HepG2 (cell line): ENCODE results near the gene S100A16. TPM values are rescaled to one million over a fixed set of nuclear protein-coding genes. Genes with fewer than 3 reads are reported as not detected.

ENCODE experiments used
- ATAC-seq: fragments of 200-7000 bp; cut with Tn5 transposase; 3 replicates; pipeline ENCODE4 v1.9.1; 2020; ENCODE audit warnings: mild to moderate bottlenecking, moderate library complexity
- BruUV-seq: library from RNA; stranded (reverse); fragments of 400-500 nt; replicated peaks from 2 replicates; lab custom pipeline; 2021; lab: Mats Ljungman, UMichigan
- CTCF ChIA-PET: fragments of 300-600 bp; formaldehyde crosslinking; extraction: SDS; loops from one replicate; lab custom pipeline; 2021; ENCODE audit warnings: low total read pairs, inconsistent platforms, low intra/inter-chr PET ratio; lab: Yijun Ruan, JAX
- POLR2A ChIA-PET: fragments of 350-600 bp; sonication (Branson Sonifier 250); formaldehyde crosslinking; loops from one replicate; lab custom pipeline; 2020; ENCODE audit warnings: antibody characterized with exemption, inconsistent platforms; lab: Yijun Ruan, JAX
- DNase-seq: peaks from one replicate; pipeline ENCODE4 v3.0.0-alpha.2; 2015; ENCODE audit warnings: low spot score
- FAIRE-seq: peaks from 3 replicates; lab custom pipeline; 2011; peaks lifted over from hg19 to GRCh38; lab: Jason Lieb, UNC
- H2AFZ ChIP-seq: one replicate; pipeline ENCODE4 v1.6.1; 2011; ENCODE audit warnings: low read length, inconsistent platforms
- H3K27ac ChIP-seq: fragments of 300-600 bp; 3 replicates; pipeline ENCODE4 v1.8.0; 2011; ENCODE audit warnings: mixed run types, mild to moderate bottlenecking, mixed read lengths, low read length, inconsistent platforms; ENCODE audit not compliant: insufficient read depth; ENCODE audit errors: extremely low read length
- H3K27me3 ChIP-seq, 2 experiments: fragments of 200-600 bp in 1 of 2; 2 replicates in 1 of 2; 3 replicates in 1 of 2; pipeline versions ENCODE4 v1.6.0 to v1.8.0; 2011; ENCODE audit warnings: low read length in 2 of 2, mild to moderate bottlenecking in 2 of 2, moderate library complexity in 2 of 2, inconsistent platforms in 1 of 2; ENCODE audit not compliant: insufficient read depth in 2 of 2, control insufficient read depth in 1 of 2
- H3K36me3 ChIP-seq, 2 experiments: fragments of 200-600 bp in 1 of 2; replicated peaks in 1 of 2; 2 replicates in 1 of 2; 3 replicates in 1 of 2; pipeline versions ENCODE4 v1.5.1 to v1.8.0; 2011; ENCODE audit warnings: low read length in 2 of 2, inconsistent platforms in 1 of 2; ENCODE audit not compliant: insufficient read depth in 2 of 2, control insufficient read depth in 1 of 2
- H3K4me1 ChIP-seq: 2 replicates; pipeline ENCODE4 v1.5.1; 2012; ENCODE audit warnings: low read length, inconsistent platforms; ENCODE audit not compliant: insufficient read depth
- H3K4me2 ChIP-seq: 2 replicates; pipeline ENCODE4 v1.6.0; 2011; ENCODE audit warnings: low read depth, low read length, inconsistent platforms
- H3K4me3 ChIP-seq, 3 experiments: fragments of 200-600 bp in 1 of 3; sonication (generic), shearing (Covaris generic) in 1 of 3; replicated peaks in 1 of 3; 2 replicates each; pipeline ENCODE4 v1.5.1; 2011 to 2016; ENCODE audit warnings: low read length in 3 of 3, inconsistent platforms in 2 of 3, low read depth in 2 of 3, mild to moderate bottlenecking in 2 of 3, control low read depth in 1 of 3, mixed read lengths in 1 of 3; ENCODE audit not compliant: insufficient read depth in 1 of 3
- H3K79me2 ChIP-seq: one replicate; pipeline ENCODE4 v1.6.1; 2011; ENCODE audit warnings: low read length, inconsistent platforms; ENCODE audit not compliant: insufficient read depth
- H3K9ac ChIP-seq: 2 replicates; pipeline ENCODE4 v1.6.0; 2011; ENCODE audit warnings: mild to moderate bottlenecking, low read depth, low read length, inconsistent platforms; ENCODE audit not compliant: insufficient read depth
- H3K9me3 ChIP-seq: 2 replicates; pipeline ENCODE4 v1.5.1; 2012; ENCODE audit warnings: mild to moderate bottlenecking, low read length
- H4K20me1 ChIP-seq: 2 replicates; pipeline ENCODE4 v1.6.0; 2011; ENCODE audit warnings: inconsistent platforms, mild to moderate bottlenecking, low read length, moderate library complexity; ENCODE audit not compliant: insufficient read depth
- ASH2L ChIP-seq: fragments of 300-600, 200-600 bp; sonication (generic); IDR thresholded peaks from 2 replicates; pipeline ENCODE4 v1.7.0; 2017; ENCODE audit warnings: low read depth, mild to moderate bottlenecking, moderate library complexity, mixed read lengths, low read length; ENCODE audit not compliant: insufficient read length
- ATF5 ChIP-seq: sonication (generic); formaldehyde crosslinking; IDR thresholded peaks from 2 replicates; pipeline ENCODE4 v1.4.0; 2020; ENCODE audit warnings: mild to moderate bottlenecking, low read depth, missing genetic modification reagents
- CBX5 ChIP-seq: sonication (generic); formaldehyde crosslinking; IDR thresholded peaks from 2 replicates; pipeline ENCODE4 v1.4.0; 2020; ENCODE audit warnings: missing genetic modification reagents, borderline replicate concordance
- EED ChIP-seq: sonication (generic); formaldehyde crosslinking; IDR thresholded peaks from 2 replicates; pipeline ENCODE4 v1.5.0; 2020; ENCODE audit warnings: mild to moderate bottlenecking, missing genetic modification reagents
- HBP1 ChIP-seq: IDR thresholded peaks from 2 replicates; pipeline ENCODE4 v1.6.1; 2016; ENCODE audit warnings: low read depth, control low read depth
- HMG20A ChIP-seq: IDR thresholded peaks from 2 replicates; pipeline ENCODE4 v1.6.1; 2016; ENCODE audit warnings: borderline replicate concordance
- MTF2 ChIP-seq: sonication (generic); formaldehyde crosslinking; IDR thresholded peaks from 2 replicates; pipeline ENCODE4 v1.5.0; 2020; ENCODE audit warnings: missing genetic modification reagents, borderline replicate concordance
- XRCC5 ChIP-seq: fragments of 200-400 bp; formaldehyde crosslinking; optimal IDR thresholded peaks from 2 replicates; pipeline ENCODE3; 2017; ENCODE audit warnings: mild to moderate bottlenecking, low read length
- ZNF720 ChIP-seq: sonication (generic); formaldehyde crosslinking; IDR thresholded peaks from 2 replicates; pipeline ENCODE4 v1.4.0; 2020; ENCODE audit warnings: missing genetic modification reagents
- ZNF782 ChIP-seq: sonication (generic); formaldehyde crosslinking; IDR thresholded peaks from 2 replicates; pipeline ENCODE4 v1.4.0; 2020; ENCODE audit warnings: missing genetic modification reagents, mild to moderate bottlenecking, borderline replicate concordance
- ZNF800 ChIP-seq: sonication (generic); formaldehyde crosslinking; IDR thresholded peaks from 2 replicates; pipeline ENCODE4 v1.4.0; 2020; ENCODE audit warnings: missing genetic modification reagents
- WGBS: methylation state at CpG from one replicate; pipeline ENCODE4 v1.1.6; 2017; ENCODE audit warnings: low lambda C conversion rate; 5-methylcytosine and 5-hydroxymethylcytosine counted together
- in situ Hi-C: cut with HindIII; loops from 2 replicates; pipeline ENCODE4 v1.10.0; 2017; ENCODE audit warnings: low pct_unique_long_range_greater_than_20kb; ENCODE audit not compliant: extremely low pct_ligation_motif_present
- intact Hi-C: fragments of 100-400 bp; cut with micrococcal nuclease; formaldehyde crosslinking; loops from one replicate; pipeline ENCODE4 v1.10.0; 2022; ENCODE audit not compliant: unreplicated experiment
- polyA plus RNA-seq, 8 experiments: library from polyadenylated mRNA; depleted of rRNA in 3 of 8; stranded (reverse) in 7 of 8; unstranded in 1 of 8; fragments of >200 nt; fragmentation: Illumina TruSeq in 4 of 8; extraction: Trizol in 4 of 8; gene quantifications; 2 replicates each; pipeline versions ENCODE4 v1.2.1 to v1.2.3, GENCODE V29; 2011 to 2016; ENCODE audit warnings: low read depth in 4 of 8, missing spikeins in 1 of 8, mixed read lengths in 1 of 8; ENCODE audit not compliant: insufficient read depth in 1 of 8
- total RNA-seq, 5 experiments: library from RNA; depleted of rRNA; stranded (reverse); fragments of >200 nt; fragmentation: Illumina TruSeq; extraction: Trizol; gene quantifications; 2 replicates each; pipeline ENCODE4 v1.2.3, GENCODE V29; 2016; ENCODE audit warnings: low read depth in 1 of 5
- TF ChIP-seq, protein P1 (sequence below): sonication (generic); formaldehyde crosslinking; IDR thresholded peaks from 2 replicates; pipeline ENCODE4 v1.4.0; 2020; ENCODE audit warnings: mild to moderate bottlenecking, missing genetic modification reagents

The S100A16 gene
- total and polyA plus RNA-seq, 2 of the 13 experiments (the other 11 are each of a cell fraction or from before 2014, with no cell fraction given), result 46.0 to 195 TPM

GRCh38 chr1:153606194-153606593, 6.7 kb downstream of the S100A16 start (continued):
- TF ChIP-seq ZNF800, result no peak
- TF ChIP-seq EED, result no peak

DNA sequence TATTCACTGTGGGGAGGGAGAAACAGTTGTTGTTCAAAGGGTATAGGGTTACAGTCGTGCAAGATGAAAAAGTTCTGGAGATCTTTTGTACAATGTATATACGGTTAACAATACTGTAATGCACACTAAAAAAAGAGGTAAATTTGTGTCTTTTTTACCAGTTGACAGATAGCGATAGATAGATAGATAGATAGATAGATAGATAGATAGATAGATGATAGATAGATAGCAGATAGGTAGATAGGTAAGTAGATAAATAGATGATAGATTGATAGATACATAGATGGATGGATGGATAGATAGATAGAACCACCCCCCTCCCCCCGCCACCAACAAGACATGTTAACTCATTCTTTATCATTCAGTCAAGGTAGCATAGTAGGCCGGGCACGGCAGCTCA, 10.2 kb downstream of the S100A16 start:
- CTCF ChIA-PET, result no interaction called here
- WGBS, result 85% methylated on average over 6 of the region's 6 CpGs
- Histone ChIP-seq H3K36me3 (no peaks in the 10 kb centered on the region; a peak in 1 of 5 replicates), H2AFZ (no peak overlapping the region), H4K20me1 (no peaks in the 10 kb centered on the region), H3K4me1 (peaks cover 10% of the 10 kb centered on the region), H3K9me3 (no peaks in the 10 kb centered on the region), H3K79me2 (peaks cover under 1% of the 10 kb centered on the region), H3K4me3 (no peak overlapping the region), H3K27me3 (no peaks in the 10 kb centered on the region), H3K27ac (no peak overlapping the region), H3K4me2 (no peak overlapping the region), H3K9ac (no peak overlapping the region)
- no TSS peak for BruUV-seq
- POLR2A ChIA-PET, result interaction anchor here (0.6 to 1.9 kb wide), 2 partner anchors 10 to 15 kb away, joined by 3 to 4 read pairs; partner anchors contain the start of gene S100A16
- intact Hi-C loops, result no loop called here
- in situ Hi-C loops, result no loop called here
- TF ChIP-seq HMG20A, result no peak
- TF ChIP-seq XRCC5, result no peak
- no peak for TF ChIP-seq ZNF782 (CRISPR knock-in tag)
- no peak for TF ChIP-seq HBP1 (CRISPR knock-in tag)
- no peak for TF ChIP-seq MTF2 (CRISPR knock-in tag)
- TF ChIP-seq, protein P1, sequence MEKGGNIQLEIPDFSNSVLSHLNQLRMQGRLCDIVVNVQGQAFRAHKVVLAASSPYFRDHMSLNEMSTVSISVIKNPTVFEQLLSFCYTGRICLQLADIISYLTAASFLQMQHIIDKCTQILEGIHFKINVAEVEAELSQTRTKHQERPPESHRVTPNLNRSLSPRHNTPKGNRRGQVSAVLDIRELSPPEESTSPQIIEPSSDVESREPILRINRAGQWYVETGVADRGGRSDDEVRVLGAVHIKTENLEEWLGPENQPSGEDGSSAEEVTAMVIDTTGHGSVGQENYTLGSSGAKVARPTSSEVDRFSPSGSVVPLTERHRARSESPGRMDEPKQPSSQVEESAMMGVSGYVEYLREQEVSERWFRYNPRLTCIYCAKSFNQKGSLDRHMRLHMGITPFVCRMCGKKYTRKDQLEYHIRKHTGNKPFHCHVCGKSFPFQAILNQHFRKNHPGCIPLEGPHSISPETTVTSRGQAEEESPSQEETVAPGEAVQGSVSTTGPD (CRISPR knock-in tag), result no peak
- TF ChIP-seq ZNF720 (CRISPR knock-in tag), result no peak
- no peak for TF ChIP-seq ASH2L
- TF ChIP-seq CBX5 (CRISPR knock-in tag), result no peak
- no peak for TF ChIP-seq ATF5
- DNase-seq (no peak), FAIRE-seq (no peak), ATAC-seq (no peak)
